ENCODE measurements around the gene CDC45.

- no peak for TF ChIP-seq CTCF (IDR thresholded peaks at IDR 0.05)
- no peak for TF ChIP-seq EZH2phosphoT487 (IDR thresholded peaks at IDR 0.05)
These were observed 25.4 kb downstream of the CDC45 start for GRCh38 chr22:19504900-19505734.

All from neural progenitor cell (in vitro differentiated cells).